ENCODE data around the gene GIPC1. TPM values are rescaled to one million over a fixed set of nuclear protein-coding genes. Genes with fewer than 3 reads are reported as not detected.

The GIPC1 gene
- total RNA-seq, 1 donor from 2014 or later: 81.0 TPM

- intact Hi-C loops (cut with DNase I): no loop called here
- no peaks in the 10 kb centered on the region for H3K9me3 ChIP-seq
- H3K36me3 ChIP-seq: no peaks in the 10 kb centered on the region
- peak overlapping the region; percentile 39 for H3K27ac ChIP-seq
- no peak overlapping the region for H3K4me3 ChIP-seq
- DNase-seq (ENCODE audit: extremely low spot score in 2 of 2): no peak
- H3K27me3 ChIP-seq: no peaks in the 10 kb centered on the region
- no peak for TF ChIP-seq POLR2A (IDR thresholded peaks at IDR 0.05)
- TF ChIP-seq, protein P1, sequence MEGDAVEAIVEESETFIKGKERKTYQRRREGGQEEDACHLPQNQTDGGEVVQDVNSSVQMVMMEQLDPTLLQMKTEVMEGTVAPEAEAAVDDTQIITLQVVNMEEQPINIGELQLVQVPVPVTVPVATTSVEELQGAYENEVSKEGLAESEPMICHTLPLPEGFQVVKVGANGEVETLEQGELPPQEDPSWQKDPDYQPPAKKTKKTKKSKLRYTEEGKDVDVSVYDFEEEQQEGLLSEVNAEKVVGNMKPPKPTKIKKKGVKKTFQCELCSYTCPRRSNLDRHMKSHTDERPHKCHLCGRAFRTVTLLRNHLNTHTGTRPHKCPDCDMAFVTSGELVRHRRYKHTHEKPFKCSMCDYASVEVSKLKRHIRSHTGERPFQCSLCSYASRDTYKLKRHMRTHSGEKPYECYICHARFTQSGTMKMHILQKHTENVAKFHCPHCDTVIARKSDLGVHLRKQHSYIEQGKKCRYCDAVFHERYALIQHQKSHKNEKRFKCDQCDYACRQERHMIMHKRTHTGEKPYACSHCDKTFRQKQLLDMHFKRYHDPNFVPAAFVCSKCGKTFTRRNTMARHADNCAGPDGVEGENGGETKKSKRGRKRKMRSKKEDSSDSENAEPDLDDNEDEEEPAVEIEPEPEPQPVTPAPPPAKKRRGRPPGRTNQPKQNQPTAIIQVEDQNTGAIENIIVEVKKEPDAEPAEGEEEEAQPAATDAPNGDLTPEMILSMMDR (IDR thresholded peaks at IDR 0.05): no peak
- no peak for TF ChIP-seq POLR2AphosphoS5 (IDR thresholded peaks at IDR 0.05; ENCODE audit: insufficient read depth in 1 of 2, low read depth in 1 of 2)
- H3K4me1 ChIP-seq: peaks cover 58% of the 10 kb centered on the region
Observed at GRCh38 chr19:14540741-14541525, 45.0 kb upstream of the GIPC1 start.

GRCh38 chr19:14536926-14537692, 41.2 kb upstream of the GIPC1 start:
- Histone ChIP-seq H3K4me1 (peaks cover 53% of the 10 kb centered on the region), H3K4me3 (no peak overlapping the region), H3K9me3 (no peaks in the 10 kb centered on the region), H3K36me3 (no peaks in the 10 kb centered on the region), H3K27ac (peak overlapping the region; percentile 56), H3K27me3 (no peaks in the 10 kb centered on the region)
- no peak for DNase-seq (ENCODE audit: extremely low spot score in 2 of 2)
- TF ChIP-seq POLR2A (IDR thresholded peaks at IDR 0.05) (no peak), POLR2AphosphoS5 (IDR thresholded peaks at IDR 0.05; ENCODE audit: insufficient read depth in 1 of 2, low read depth in 1 of 2) (peak in 1 of 2 donors; percentile 27)
- intact Hi-C loops (cut with DNase I): no loop called here

- intact Hi-C loops (cut with DNase I): no loop called here
- H3K36me3 ChIP-seq: no peaks in the 10 kb centered on the region
- peaks cover 80% of the 10 kb centered on the region for H3K4me1 ChIP-seq
- TF ChIP-seq POLR2A (IDR thresholded peaks at IDR 0.05): no peak
- TF ChIP-seq POLR2AphosphoS5 (IDR thresholded peaks at IDR 0.05; ENCODE audit: insufficient read depth in 1 of 2, low read depth in 1 of 2): no peak
- TF ChIP-seq, protein P1 (IDR thresholded peaks at IDR 0.05): no peak
- no peak overlapping the region for H3K27ac ChIP-seq
- no peaks in the 10 kb centered on the region for H3K27me3 ChIP-seq
- H3K9me3 ChIP-seq: no peaks in the 10 kb centered on the region
- H3K4me3 ChIP-seq: no peak overlapping the region
- DNase-seq (ENCODE audit: extremely low spot score in 2 of 2): no peak
Observed at GRCh38 chr19:14533450-14533849, 37.5 kb upstream of the GIPC1 start.

DNA sequence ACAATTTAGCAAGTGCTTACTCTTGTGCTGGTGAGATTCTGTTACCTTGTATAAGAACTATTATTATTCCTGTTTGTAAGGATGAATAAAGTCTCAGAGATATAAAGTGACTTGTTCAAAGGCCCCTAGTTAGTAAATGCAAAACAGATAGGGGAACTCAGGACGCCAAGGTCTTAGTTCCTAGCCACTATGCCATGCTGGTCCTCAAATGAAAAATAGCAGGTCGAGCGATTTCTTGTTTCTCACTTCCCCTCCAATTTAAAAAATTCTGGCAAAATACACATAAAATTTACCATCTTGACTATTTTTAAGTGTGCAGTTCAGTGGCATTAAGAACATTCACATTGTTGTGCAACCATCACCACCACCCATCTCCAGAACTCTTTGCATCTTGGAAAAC, 34.6 kb upstream of the GIPC1 start:
- Histone ChIP-seq H3K9me3 (no peaks in the 10 kb centered on the region), H3K27me3 (no peaks in the 10 kb centered on the region), H3K4me3 (peak overlapping the region; percentile 56 to 90), H3K27ac (peak overlapping the region; percentile 98), H3K36me3 (no peaks in the 10 kb centered on the region), H3K4me1 (peaks cover 67% of the 10 kb centered on the region)
- DNase-seq (ENCODE audit: extremely low spot score in 2 of 2): no peak
- TF ChIP-seq POLR2A (IDR thresholded peaks at IDR 0.05) (no peak), POLR2AphosphoS5 (IDR thresholded peaks at IDR 0.05; ENCODE audit: insufficient read depth in 1 of 2, low read depth in 1 of 2) (no peak)
- TF ChIP-seq, protein P1 (IDR thresholded peaks at IDR 0.05): no peak
- intact Hi-C loops (cut with DNase I): no loop called here

- H3K27ac ChIP-seq: peak overlapping the region; percentile 98
- no peaks in the 10 kb centered on the region for H3K9me3 ChIP-seq
- no peaks in the 10 kb centered on the region for H3K36me3 ChIP-seq
- peak overlapping the region; percentile 56 to 90 for H3K4me3 ChIP-seq
- peaks cover 65% of the 10 kb centered on the region for H3K4me1 ChIP-seq
- DNase-seq (ENCODE audit: extremely low spot score in 2 of 2): peak in 1 of 2 donors; percentile 94
- TF ChIP-seq POLR2AphosphoS5 (IDR thresholded peaks at IDR 0.05; ENCODE audit: insufficient read depth in 1 of 2, low read depth in 1 of 2) (no peak), POLR2A (IDR thresholded peaks at IDR 0.05) (no peak)
- TF ChIP-seq, protein P1 (IDR thresholded peaks at IDR 0.05): no peak
- intact Hi-C loops (cut with DNase I): no loop called here
- no peaks in the 10 kb centered on the region for H3K27me3 ChIP-seq
Observed at GRCh38 chr19:14530005-14530348, 34.0 kb upstream of the GIPC1 start.

All from vagina (tissue), 2 donors.